Cardiac muscle cell (in vitro differentiated cells and primary cell): ENCODE measurements around the gene CCDC90B. TPM values are rescaled to one million over a fixed set of nuclear protein-coding genes. Genes with fewer than 3 reads are reported as not detected.
"Not testable (repeated sequence)": the region's sequence is repeated elsewhere in the genome, so short reads cannot be mapped to it uniquely, and the experiment has no call there.

Experiments used
- DNase-seq, 2 donors: peaks; one replicate each; pipeline versions ENCODE4 v3.0.0 to v3.0.0-alpha.2; 2010 to 2017; ENCODE audit warnings: low read depth in 1 of 2, low spot score in 1 of 2
- H3K27ac ChIP-seq: fragments of 200-600 bp; sonication (generic); 2 replicates; pipeline ENCODE4 v1.5.1; 2016
- H3K27me3 ChIP-seq: fragments of 200-600 bp; sonication (generic); 2 replicates; pipeline ENCODE4 v1.6.0; 2016; ENCODE audit warnings: control low read depth
- H3K36me3 ChIP-seq: fragments of 200-600 bp; sonication (generic); 2 replicates; pipeline ENCODE4 v1.5.1; 2016; ENCODE audit warnings: control low read depth
- H3K4me1 ChIP-seq: fragments of 200-600 bp; sonication (generic); 2 replicates; pipeline ENCODE4 v1.8.1; 2017; ENCODE audit warnings: low read depth, mild to moderate bottlenecking, mixed run types
- H3K4me3 ChIP-seq: fragments of 200-600 bp; sonication (generic); 2 replicates; pipeline ENCODE4 v1.5.1; 2016; ENCODE audit warnings: mild to moderate bottlenecking
- H3K9me3 ChIP-seq: fragments of 200-600 bp; sonication (generic); 2 replicates; pipeline ENCODE4 v1.5.1; 2017; ENCODE audit warnings: low read depth, mild to moderate bottlenecking, control low read depth
- CTCF ChIP-seq: IDR thresholded peaks from 2 replicates; pipeline ENCODE4 v1.5.1; 2012; ENCODE audit warnings: low read depth, mild to moderate bottlenecking, low read length
- polyA plus RNA-seq: library from polyadenylated mRNA; unstranded; fragments of >200 nt; fragmentation: Nextera tagmentation; extraction: Ambion mirVana; gene quantifications from 2 replicates; pipeline ENCODE4 v1.2.1, GENCODE V29; 2016
- total RNA-seq: library from RNA; depleted of rRNA; stranded (reverse); fragments of >200 nt; gene quantifications from 2 replicates; pipeline ENCODE4 v1.2.3, GENCODE V29; 2016

The CCDC90B gene
- total and polyA plus RNA-seq, 2 experiments from 2014 or later: 58.8 to 94.1 TPM

- no peak for DNase-seq
- Histone ChIP-seq H3K4me1 (no peaks in the 10 kb centered on the region), H3K9me3 (no peaks in the 10 kb centered on the region), H3K36me3 (no peaks in the 10 kb centered on the region), H3K27ac (no peak overlapping the region), H3K27me3 (no peaks in the 10 kb centered on the region), H3K4me3 (no peak overlapping the region)
- no peak for TF ChIP-seq CTCF
Measured at GRCh38 chr11:83310718-83311117, 24.6 kb upstream of the CCDC90B start.

- not testable (repeated sequence) for H3K36me3 ChIP-seq, H3K27ac ChIP-seq, H3K4me3 ChIP-seq, DNase-seq, H3K9me3 ChIP-seq, H3K27me3 ChIP-seq, H3K4me1 ChIP-seq
Measured at GRCh38 chr11:83308536-83308935, 22.4 kb upstream of the CCDC90B start.

- Histone ChIP-seq H3K4me3 (no peak overlapping the region), H3K36me3 (no peaks in the 10 kb centered on the region), H3K9me3 (no peaks in the 10 kb centered on the region), H3K27me3 (no peaks in the 10 kb centered on the region), H3K4me1 (no peaks in the 10 kb centered on the region), H3K27ac (no peak overlapping the region)
- no peak for DNase-seq
- no peak for TF ChIP-seq CTCF
Measured at GRCh38 chr11:83306200-83307080, 20.3 kb upstream of the CCDC90B start.

GRCh38 chr11:83303316-83303715 is 17.1 kb upstream of the CCDC90B start:
- H3K27me3 ChIP-seq: no peaks in the 10 kb centered on the region
- no peak for DNase-seq

GRCh38 chr11:83302151-83302550 is 16.0 kb upstream of the CCDC90B start:
- DNase-seq: no peak
- H3K36me3 ChIP-seq: no peaks in the 10 kb centered on the region
- no peaks in the 10 kb centered on the region for H3K9me3 ChIP-seq
- H3K4me3 ChIP-seq: no peak overlapping the region
- H3K27ac ChIP-seq: no peak overlapping the region
- H3K27me3 ChIP-seq: no peaks in the 10 kb centered on the region
- TF ChIP-seq CTCF: no peak
- H3K4me1 ChIP-seq: no peaks in the 10 kb centered on the region

More at GRCh38 chr11:83303316-83303715, 17.1 kb upstream of the CCDC90B start:
- H3K4me1 ChIP-seq: no peaks in the 10 kb centered on the region
- H3K36me3 ChIP-seq: no peaks in the 10 kb centered on the region
- H3K4me3 ChIP-seq: no peak overlapping the region
- H3K27ac ChIP-seq: no peak overlapping the region
- H3K9me3 ChIP-seq: no peaks in the 10 kb centered on the region
- TF ChIP-seq CTCF: no peak

- Histone ChIP-seq H3K9me3 (no peaks in the 10 kb centered on the region), H3K27ac (no peak overlapping the region), H3K36me3 (no peaks in the 10 kb centered on the region), H3K27me3 (no peaks in the 10 kb centered on the region), H3K4me3 (no peak overlapping the region), H3K4me1 (no peaks in the 10 kb centered on the region)
- DNase-seq: no peak
- TF ChIP-seq CTCF: no peak
Measured at GRCh38 chr11:83299681-83300080, 13.5 kb upstream of the CCDC90B start.
